Measurements from ENCODE around the gene EMB. TPM values are rescaled to one million over a fixed set of nuclear protein-coding genes. Genes with fewer than 3 reads are reported as not detected.
A peak's percentile ranks its signal among the peaks of the same experiment; 100 is the strongest.
"Not testable (repeated sequence)": the region's sequence is repeated elsewhere in the genome, so short reads cannot be mapped to it uniquely, and the experiment has no call there.

EMB gene
- total RNA-seq, 1 donor from 2014 or later = 7.9 TPM

DNA sequence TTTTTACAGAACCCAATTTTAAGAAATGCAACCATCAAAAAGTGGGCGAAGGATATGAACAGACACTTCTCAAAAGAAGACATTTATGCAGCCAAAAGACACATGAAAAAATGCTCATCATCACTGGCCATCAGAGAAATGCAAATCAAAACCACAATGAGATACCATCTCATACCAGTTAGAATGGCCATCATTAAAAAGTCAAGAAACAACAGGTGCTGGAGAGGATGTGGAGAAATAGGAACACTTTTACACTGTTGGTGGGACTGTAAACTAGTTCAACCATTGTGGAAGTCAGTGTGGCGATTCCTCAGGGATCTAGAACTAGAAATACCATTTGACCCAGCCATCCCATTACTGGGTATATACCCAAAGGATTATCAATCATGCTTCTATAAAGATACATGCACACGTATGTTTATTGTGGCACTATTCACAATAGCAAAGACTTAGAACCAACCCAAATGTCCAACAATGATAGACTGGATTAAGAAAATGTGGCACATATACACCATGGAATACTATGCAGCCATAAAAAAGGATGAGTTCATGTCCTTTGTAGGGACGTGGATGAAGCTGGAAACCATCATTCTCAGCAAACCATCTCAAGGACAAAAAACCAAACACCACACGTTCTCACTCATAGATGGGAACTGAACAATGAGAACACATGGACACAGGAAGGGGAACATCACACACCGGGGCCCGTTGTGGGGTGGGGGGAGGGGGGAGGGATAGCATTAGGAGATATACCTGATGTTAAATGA is 19.7 kb downstream of the EMB start:
- DNase-seq = not testable (repeated sequence)

DNA sequence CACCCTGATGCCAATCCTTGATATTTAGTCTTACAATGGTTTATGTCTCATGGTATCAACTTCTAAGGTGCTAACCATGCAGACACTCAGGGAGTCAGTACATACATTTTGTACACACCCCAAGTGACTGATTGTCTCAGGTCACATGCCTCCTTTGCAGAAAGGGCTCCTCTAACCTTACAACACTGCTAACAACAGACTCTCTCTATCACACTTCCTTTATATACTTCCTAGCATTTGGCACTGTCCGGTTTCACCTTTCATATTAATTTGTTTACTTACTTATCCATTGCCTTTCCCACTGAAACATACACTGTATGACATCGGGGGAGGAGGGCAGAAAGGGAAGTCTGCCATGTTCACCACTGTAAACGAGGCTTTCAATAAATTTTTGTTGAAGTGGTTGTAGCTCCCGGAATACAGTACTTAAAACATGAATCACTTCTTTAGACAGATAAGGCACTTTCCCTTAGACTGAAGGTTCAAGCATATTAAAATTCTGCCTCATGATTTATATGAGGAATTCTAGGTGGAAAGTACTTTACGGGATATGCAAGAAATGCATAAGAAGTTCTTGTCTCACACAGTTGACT is 20.6 kb downstream of the EMB start:
- no peak for DNase-seq

DNA sequence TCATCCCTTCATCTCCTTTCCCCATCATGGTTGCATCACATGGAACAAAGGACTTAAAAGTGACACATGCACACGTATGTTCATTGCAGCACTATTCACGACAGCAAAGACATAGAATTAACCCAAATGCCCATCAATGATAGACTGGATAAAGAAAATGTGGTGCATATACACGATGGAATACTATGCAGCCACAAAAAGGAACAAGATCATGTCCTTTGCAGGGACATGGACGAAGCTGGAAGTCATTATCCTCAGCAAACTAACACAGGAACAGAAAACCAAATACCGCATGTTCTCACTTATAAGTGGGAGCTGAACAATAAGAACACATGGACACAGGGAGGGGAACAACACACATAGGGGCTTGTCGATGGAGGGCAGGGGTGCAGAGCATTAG is 21.4 kb downstream of the EMB start:
- DNase-seq = not testable (repeated sequence)

DNA sequence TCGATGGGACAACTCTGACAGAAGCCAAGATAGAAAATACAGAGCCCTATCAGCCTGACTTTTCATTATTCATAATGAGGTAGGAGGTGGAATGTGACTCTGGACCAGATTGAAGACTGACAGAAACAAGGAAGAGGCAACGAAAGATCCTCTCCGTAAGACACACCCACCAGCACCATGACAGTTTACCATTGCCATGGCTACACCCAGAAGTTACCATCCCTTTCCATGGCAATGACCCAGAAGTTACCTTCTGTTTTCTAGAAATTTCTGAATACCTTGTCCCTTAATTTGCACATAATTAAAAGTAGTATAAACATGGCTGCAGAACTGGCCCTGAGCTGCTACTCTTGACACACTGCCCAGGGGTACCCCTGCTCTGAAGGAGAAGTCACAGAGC is 24.5 kb downstream of the EMB start:
- DNase-seq = not testable (repeated sequence)

DNA sequence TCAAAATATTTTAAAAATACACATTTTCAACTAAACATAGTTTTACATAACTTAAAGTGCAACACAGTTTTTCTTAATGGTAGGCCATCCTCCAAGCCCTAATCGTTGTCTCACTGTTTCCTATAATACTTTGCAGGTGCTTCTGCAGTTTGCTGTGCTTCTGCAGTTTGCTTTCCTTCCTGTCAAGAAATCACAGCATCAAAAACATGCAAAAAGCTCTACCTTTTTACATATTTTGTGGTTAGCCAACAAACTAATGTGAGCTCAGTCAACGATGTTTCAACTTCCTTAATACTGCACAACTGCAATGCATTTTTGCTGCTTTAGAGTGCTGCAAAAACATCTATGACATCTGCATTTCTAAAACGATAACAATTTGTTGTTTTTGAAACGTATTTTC is 25.2 kb downstream of the EMB start:
- no peak for DNase-seq

DNA sequence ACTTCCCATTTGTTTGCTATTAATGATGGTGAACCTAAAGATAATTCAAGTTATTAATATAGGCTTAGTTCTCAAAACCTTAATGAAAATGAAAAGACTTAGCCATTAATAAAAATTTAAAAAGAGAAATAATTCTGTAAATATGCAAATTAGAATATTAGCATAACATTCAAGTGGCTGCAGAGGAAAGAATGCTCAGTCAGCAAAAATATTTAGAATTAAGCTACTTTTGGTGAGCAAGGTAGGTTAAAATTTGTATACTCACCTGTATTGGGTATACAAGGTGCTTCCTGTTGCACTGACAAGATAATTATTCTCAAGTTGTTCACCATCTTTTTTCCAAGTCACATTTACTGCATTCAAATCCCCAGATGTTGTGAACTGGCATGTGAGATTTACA is 30.2 kb downstream of the EMB start:
- not testable (repeated sequence) for DNase-seq

DNA sequence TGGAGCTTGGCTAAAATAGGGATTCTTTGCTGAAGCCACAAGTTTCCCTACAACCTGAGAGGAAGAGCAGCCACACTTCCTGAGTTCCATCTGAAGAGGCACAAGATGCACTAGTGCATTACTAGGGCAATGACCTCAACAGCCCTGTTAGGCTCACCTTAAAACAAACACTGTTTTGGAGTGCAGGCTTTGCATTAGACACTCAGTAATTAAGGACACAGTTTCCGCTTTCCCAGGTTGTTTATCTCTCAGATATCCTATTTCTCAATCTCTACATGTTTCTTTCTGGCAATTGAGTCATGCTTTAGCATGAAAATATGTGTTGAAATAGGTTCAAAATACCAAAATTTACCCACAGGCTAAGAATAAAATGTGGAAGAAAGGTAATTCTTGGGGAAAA is 34.2 kb downstream of the EMB start:
- DNase-seq = no peak

DNA sequence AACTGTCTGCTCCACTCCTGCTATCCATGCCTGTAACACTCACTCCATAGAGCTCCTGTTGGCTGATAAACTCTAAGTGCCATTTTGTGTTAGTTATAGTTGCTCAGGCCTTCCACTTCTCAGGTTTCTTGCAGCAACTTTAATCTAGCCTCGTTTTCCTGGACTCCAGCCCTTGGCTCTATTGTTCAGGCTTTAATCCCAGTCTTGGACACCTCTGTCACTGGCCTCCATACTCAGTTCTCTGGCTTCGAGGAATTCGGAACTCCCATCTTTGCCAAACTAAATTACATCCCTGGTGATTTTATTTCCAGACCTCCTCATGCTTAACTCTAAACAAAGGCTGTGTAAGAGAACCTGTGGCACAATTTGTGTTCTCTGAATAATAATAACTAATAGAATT is 39.8 kb downstream of the EMB start:
- peak; percentile 6 for DNase-seq

DNA sequence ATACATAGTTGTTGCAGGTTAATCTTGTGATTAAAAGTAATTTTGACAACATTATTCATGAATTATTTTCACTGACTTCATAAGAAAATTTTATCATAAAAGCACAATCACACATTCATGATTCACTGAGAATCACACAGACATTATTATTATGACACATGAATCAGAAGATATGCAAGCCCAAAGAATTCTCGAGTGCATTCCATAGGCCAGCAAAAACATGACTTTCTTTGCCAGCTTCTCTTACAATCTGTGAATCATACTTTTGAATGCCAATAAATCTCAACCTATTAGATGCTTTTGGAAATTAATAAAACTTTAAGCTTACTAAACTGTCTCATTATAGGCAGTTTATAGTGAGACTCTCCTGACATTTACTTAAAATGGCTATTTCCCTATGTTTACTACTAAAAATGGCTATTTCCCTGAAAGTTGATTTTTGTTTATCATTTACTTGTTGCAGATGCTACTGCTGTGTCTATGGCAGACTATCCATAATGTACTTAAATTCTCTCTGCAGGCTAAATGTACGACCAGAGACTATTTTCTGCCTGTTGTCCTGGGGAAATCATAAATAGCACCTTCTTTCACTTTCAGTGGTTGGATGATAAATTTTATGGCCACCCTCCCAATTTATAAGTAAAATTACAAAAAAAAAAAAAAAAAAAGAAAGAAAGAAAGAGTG is 47.0 kb downstream of the EMB start:
- DNase-seq = not testable (repeated sequence)

DNA sequence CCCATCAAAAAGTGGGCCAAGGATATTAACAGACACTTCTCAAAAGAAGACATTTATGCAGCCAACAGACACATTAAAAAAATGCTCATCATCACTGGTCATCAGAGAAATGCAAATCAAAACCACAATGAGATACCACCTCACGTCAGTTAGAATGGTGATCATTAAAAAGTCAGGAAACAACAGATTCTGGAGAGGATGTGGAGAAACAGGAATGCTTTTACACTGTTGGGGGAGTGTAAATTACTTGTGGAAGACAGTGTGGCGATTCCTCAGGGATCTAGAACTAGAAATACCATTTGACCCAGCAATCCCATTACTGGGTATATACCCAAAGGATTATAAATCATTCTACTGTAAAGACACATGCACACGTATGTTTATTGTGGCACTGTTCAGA is 48.8 kb downstream of the EMB start:
- DNase-seq = not testable (repeated sequence)

DNA sequence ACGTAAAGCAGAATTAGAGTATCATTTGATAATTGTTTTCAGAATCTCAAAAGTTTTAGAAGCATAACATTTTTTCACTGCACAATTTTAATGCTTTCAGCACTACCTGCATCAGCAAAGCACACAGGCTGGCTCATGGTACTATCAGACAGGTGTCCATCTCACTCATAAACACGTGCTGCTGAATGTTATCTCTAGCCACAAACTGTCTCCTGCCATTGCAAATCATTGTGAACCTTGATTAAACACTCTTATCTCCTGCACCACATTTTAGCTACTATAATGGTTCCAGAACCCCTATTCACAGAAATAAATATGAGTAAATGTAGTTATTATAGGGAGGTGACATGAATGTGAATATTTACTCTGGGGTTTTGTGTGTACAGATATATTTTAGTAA is 56.7 kb downstream of the EMB start:
- not testable (repeated sequence) for DNase-seq

DNA sequence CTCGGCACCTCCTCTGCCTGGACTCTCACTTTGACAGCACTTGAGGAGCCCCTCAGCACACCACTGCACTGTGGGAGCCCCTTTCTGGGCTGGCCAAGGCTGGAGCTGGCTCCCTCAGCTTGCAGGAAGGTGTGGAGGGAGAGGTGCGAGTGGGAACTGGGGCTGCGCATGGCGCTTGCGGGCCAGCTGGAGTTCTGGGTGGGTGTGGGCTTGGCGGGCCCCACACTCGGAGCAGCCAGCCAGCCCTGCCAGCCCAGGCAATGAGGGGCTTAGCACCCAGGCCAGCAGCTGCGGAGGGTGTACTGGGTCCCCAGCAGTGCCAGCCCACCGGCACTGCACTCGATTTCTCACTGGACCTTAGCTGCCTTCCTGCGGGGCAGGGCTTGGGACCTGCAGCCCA is 64.4 kb downstream of the EMB start:
- DNase-seq = not testable (repeated sequence)

DNA sequence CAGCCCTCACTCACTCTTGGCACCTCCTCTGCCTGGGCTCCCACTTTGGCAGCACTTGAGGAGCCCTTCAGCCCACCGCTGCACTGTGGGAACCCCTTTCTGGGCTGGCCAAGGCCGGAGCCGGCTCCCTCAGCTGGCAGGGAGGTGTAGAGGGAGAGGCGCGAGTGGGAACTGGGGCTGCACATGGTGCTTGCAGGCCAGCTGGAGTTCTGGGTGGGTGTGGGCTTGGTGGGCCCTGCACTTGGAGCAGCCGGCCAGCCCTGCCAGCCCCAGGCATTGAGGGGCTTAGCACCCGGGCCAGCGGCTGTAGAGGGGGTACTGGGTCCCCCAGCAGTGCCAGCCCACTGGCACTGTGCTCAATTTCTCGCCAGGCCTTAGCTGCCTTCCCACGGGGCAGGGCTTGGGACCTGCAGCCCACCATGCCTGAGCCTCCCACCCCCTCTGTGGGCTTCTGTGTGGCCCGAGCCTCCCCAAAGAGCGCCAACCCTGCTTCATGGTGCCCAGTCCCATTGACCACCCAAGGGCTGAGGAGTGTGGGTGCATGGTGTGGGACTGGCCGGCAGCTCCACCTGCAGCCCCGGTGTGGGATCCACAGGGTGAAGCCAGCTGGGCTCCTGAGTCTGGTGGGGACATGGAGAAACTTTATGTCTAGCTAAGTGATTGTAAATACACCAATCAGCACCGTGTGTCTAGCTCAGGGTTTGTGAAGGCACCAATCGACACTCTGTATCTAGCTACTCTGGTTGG is 71.6 kb downstream of the EMB start:
- DNase-seq = not testable (repeated sequence)

DNA sequence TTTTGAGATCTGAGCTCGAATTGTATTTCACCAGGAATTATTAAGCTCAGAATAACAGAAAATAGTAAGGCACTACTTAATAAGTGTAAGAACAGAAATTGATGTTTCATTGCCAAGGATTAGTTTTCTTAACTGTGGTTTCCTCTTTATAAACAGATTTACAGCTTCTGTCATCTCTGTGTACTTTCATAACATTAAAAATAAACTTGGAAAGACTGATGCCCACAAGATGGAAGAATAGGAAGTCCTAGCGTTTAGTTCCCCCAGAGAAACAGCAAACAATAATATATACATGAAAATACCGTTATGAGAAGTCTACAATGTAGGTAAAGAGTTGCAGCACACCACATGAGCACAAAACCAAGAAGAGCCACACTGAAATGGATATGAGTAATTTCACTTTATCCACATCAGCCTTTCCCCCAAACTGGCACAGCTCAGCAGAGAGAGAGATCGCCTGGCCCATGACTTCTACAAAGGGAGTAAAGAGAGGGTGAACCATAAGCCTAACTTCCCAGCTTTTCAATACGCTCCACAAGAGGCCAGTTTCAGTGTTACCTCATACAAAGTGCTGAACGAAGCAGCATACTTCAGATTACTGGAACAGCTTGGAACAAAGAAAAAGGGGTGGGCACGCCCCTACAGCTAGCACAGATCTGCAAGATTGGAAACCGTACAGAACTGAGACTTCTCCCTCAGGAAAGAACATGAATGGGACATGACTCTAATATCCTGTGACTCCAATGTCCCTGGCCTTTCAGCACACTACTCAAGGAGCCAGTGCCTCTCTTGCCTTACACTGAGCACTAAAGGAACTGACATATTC is 75.4 kb downstream of the EMB start:
- DNase-seq = no peak

DNA sequence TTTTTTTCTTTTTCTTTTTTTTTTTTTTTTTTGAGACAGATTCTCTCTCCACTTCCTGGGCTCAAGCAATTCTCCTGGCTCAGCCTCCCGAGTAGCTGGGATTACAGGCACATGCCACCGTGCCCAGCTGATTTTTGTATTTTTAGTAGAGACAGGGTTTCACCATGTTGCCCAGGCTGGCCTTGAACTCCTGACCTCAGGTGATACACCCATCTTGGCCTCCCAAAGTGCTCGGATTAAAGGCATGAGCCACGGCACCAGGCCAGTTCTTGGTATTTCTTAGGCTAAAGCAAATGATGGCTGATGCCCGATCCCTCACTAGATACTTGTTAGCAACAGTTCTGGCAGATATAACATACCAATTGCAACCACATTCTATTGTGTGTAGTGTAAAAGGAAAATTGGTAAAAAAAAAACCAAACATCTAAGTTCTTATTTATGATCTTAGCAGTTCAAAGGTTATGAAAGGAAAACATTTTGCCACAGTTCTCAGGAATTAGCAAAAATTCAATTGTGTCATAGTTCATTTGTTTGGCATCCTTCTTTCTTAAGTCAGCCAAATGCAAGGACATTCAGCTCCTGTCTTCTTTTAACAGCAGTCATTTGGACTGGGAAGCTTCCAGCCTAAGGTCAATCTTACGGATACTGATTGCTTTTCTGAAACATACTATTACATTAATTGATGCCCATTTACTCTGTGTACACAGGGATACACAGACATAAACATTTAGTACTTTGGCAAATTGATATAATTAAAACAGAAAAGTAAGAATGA is 76.4 kb downstream of the EMB start:
- DNase-seq = not testable (repeated sequence)

DNA sequence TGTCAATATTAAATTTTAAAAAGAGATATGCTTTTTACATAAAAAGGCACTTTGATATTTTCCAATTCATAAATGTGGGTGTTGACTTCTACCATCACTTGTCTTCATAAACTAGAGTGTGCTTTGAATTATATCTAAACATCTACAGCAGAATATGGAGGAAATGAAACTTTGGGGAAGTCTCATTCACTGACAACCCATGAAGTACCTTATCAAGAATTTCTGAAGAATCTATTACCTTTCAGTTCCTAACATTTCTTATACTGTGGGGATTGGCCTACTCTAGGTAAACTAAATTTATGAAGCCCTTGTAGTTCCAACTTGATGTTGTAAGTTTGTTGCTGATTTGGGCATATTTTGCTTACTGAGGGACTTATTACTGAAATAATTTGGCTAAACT is 81.9 kb downstream of the EMB start:
- DNase-seq = no peak

DNA sequence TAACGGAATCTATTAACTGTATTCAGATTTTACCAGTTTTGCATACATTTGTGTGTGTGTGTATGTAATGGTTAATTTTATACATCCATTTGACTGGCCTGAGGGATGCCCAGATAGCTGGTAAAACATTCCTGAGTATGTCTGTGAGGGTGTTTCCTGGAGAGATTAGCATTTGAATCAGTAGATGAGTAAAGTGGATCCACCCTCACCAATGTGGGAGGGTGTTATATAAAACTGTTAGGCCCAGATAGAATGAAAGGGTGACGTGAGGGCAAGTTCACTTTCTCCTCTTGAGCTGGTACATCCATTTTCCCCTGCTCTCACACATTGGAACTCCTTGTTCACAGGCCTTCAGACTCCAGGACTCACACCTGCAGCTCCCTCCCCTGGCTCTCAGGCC is 88.7 kb downstream of the EMB start:
- DNase-seq = no peak

Data from tongue (tissue), 2 donors.